HCT116 (cell line): Measurements from ENCODE around the gene OR1N2.
"Not testable (repeated sequence)": the region's sequence is repeated elsewhere in the genome, so short reads cannot be mapped to it uniquely, and the experiment has no call there.

ENCODE experiments used
- CTCF ChIP-seq, 3 experiments: fragments of 200-600 bp in 1 of 3; sonication (generic) in 1 of 3; IDR thresholded peaks in 2 of 3; conservative IDR thresholded peaks in 1 of 3; 2 replicates each; pipeline ENCODE4 v1.5.1; 2012 to 2017; ENCODE audit warnings: low read depth in 2 of 3, low read length in 2 of 3, antibody characterized with exemption in 1 of 3, borderline replicate concordance in 1 of 3, control low read depth in 1 of 3, mild to moderate bottlenecking in 1 of 3, mixed read lengths in 1 of 3, mixed run types in 1 of 3, moderate library complexity in 1 of 3; ENCODE audit not compliant: insufficient read depth in 1 of 3
- EZH2 ChIP-seq: fragments of 200-600 bp; sonication (generic); IDR thresholded peaks from 2 replicates; pipeline ENCODE4 v1.6.1; 2017; ENCODE audit warnings: antibody characterized with exemption, mixed run types
- FOSL1 ChIP-seq: IDR thresholded peaks from 2 replicates; pipeline ENCODE4 v1.6.1; 2012; ENCODE audit warnings: low read depth
- POLR2A ChIP-seq: IDR thresholded peaks from 2 replicates; pipeline ENCODE4 v1.7.0; 2011; ENCODE audit warnings: borderline replicate concordance; ENCODE audit not compliant: insufficient read depth, insufficient read length; ENCODE audit errors: extremely low read depth
- SP1 ChIP-seq: IDR thresholded peaks from 2 replicates; pipeline ENCODE4 v1.6.1; 2012; ENCODE audit warnings: low read depth
- SRF ChIP-seq: IDR thresholded peaks from 2 replicates; pipeline ENCODE4 v1.6.1; 2012; ENCODE audit warnings: low read depth
- TCF7L2 ChIP-seq: IDR thresholded peaks from 2 replicates; pipeline ENCODE4 v1.7.0; 2011; ENCODE audit warnings: borderline replicate concordance, inconsistent platforms; ENCODE audit not compliant: insufficient read depth, insufficient read length; ENCODE audit errors: extremely low read depth
- YY1 ChIP-seq: IDR thresholded peaks from 2 replicates; pipeline ENCODE4 v1.6.1; 2011; ENCODE audit warnings: low read length, low read depth, moderate library complexity, mild to moderate bottlenecking; ENCODE audit not compliant: insufficient replicate concordance; ENCODE audit errors: extremely low read depth
- ZBTB33 ChIP-seq: IDR thresholded peaks from 2 replicates; pipeline ENCODE4 v1.6.1; 2011; ENCODE audit warnings: mild to moderate bottlenecking, low read length, moderate library complexity; ENCODE audit not compliant: insufficient replicate concordance; ENCODE audit errors: extremely low read depth
- TF ChIP-seq, protein P1 (sequence below): IDR thresholded peaks from 2 replicates; pipeline ENCODE4 v1.6.1; 2012

GRCh38 chr9:122531157-122531556, 21.8 kb upstream of the OR1N2 start:
- TF ChIP-seq CTCF (IDR thresholded peaks at IDR 0.05 in 2 of 3, conservative IDR thresholded peaks at IDR 0.05 in 1 of 3; ENCODE audit: borderline replicate concordance in 1 of 3, insufficient read depth in 1 of 3, low read depth in 2 of 3, low read length in 2 of 3); FOSL1; ZBTB33; POLR2A; SP1; YY1; SRF; TCF7L2; EZH2: not testable (repeated sequence)
- TF ChIP-seq, protein P1, sequence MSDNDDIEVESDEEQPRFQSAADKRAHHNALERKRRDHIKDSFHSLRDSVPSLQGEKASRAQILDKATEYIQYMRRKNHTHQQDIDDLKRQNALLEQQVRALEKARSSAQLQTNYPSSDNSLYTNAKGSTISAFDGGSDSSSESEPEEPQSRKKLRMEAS: not testable (repeated sequence)
